ENCODE measurements around the gene DGKZ.
"Not testable (repeated sequence)": the region's sequence is repeated elsewhere in the genome, so short reads cannot be mapped to it uniquely, and the experiment has no call there.

DGKZ gene, protein sequence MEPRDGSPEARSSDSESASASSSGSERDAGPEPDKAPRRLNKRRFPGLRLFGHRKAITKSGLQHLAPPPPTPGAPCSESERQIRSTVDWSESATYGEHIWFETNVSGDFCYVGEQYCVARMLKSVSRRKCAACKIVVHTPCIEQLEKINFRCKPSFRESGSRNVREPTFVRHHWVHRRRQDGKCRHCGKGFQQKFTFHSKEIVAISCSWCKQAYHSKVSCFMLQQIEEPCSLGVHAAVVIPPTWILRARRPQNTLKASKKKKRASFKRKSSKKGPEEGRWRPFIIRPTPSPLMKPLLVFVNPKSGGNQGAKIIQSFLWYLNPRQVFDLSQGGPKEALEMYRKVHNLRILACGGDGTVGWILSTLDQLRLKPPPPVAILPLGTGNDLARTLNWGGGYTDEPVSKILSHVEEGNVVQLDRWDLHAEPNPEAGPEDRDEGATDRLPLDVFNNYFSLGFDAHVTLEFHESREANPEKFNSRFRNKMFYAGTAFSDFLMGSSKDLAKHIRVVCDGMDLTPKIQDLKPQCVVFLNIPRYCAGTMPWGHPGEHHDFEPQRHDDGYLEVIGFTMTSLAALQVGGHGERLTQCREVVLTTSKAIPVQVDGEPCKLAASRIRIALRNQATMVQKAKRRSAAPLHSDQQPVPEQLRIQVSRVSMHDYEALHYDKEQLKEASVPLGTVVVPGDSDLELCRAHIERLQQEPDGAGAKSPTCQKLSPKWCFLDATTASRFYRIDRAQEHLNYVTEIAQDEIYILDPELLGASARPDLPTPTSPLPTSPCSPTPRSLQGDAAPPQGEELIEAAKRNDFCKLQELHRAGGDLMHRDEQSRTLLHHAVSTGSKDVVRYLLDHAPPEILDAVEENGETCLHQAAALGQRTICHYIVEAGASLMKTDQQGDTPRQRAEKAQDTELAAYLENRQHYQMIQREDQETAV

GRCh38 chr11:46346886-46347636, at the start of gene DGKZ:
DGKZ (plus strand) TSS chr11:46347463; CDS start chr11:46347660, 197 bp downstream.
- peak; percentile 88 for DNase-seq

DNA sequence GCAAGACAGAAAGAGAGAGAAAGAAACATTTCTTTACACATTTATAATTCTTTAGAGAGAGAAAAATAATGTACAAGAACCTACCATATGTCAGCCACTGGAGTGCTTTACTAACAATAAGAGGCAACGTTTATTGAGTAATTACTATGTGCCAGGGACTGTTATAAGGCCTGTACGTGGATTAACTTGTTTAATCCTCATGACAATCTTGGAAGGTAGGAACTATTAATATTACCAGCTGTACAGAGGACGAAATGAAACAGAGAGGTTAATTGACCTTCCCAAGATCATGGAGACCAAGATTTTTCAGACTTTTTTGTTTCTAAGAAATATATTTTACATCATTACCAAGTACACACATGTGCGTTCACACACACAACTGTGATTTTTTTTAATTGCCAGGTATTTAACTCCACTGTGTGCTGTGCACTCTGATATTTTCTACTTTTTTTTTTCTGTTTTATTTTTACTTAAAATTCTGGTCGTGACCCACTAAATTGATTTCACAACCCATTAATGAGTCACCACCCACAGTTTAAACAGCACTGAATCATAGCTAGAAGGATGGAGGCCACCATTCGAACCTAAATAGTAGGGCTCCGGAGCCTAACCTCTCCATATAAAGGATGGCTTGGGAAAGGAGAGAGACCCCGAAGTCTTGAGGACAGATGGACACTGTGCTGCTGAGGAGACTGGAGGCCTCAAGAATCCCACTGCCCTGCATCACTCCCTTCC, 48.4 kb upstream of the DGKZ start:
- no peak for DNase-seq

- no peak for DNase-seq
Measured at GRCh38 chr11:46299451-46299961, 47.8 kb upstream of the DGKZ start.

DNA sequence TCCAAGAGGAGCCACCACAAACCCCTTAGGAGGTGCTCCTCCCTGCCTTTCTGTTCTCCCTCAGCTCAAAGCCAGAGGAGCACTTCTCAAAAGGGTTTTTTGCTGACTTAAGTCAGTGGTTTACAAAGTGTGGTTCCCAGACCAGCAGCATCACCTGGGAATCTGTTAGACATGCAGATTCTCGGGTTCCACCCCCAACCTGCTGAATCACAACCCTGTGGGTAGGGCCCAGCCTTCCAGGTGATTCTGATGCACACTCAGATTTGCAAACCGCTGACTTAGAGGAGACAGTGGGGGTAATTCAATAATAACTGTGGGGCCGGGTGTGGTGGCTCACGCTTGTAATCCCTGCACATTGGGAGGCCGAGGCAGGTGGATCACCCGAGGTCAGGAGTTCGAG, 47.0 kb upstream of the DGKZ start:
- no peak for DNase-seq

DNA sequence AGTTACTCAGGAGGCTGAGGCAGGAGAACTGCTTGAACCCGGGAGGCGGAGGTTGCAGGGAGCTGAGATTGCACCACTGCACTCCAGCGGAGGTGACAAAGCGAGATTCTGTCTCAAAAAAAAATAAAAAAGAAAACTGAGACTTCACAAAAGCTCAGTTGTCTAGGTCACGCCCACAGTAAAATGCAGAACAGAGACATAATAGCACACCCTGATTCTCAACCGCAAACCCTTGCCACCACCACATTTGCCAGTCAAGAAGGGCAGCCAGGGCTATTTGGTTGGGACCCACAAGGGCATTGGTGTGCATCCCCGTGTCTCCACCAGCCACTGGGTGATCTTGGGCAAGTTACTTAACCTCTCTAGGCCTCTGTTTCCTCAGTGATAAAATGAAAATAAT, 44.4 kb upstream of the DGKZ start:
- DNase-seq, result no peak

DNA sequence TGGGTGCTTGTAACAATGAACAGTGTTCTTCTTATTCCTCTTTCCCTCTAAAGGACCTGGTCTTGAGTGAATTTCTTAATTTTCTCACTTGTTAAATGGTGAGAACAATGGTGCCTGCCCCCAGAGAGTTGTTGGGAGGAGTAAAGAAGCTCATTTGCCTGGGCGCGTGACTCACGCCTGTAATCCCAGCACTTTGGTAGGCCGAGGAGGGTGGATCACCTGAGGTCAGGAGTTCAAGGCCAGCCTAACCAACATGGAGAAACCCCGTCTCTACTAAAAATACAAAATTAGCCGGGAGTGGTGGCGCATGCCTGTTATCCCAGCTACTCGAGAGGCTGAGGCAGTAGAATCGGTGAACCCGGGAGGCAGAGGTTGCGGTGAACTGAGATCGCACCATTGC, 43.2 kb upstream of the DGKZ start:
- not testable (repeated sequence) for DNase-seq

GRCh38 chr11:46304605-46305179, 42.6 kb upstream of the DGKZ start:
- no peak for DNase-seq

DNA sequence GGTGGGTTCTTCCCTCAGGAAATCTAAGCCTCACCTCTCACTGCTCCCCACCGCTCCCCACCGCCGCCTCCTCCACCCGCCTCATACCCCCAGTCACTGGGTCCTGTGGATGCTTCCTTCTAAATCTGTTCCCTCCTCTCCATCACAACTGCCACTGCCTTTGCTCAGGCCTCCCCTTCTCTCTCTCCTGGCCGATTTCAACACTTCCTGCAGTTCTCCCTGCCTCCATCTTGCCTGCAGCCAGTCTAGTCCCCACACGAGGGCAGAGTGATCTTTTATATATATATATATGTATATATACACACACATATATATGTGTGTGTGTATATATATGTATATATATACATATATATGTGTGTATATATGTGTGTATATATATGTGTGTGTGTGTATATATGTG, 42.0 kb upstream of the DGKZ start:
- DNase-seq, result no peak

- DNase-seq, result no peak
Measured at GRCh38 chr11:46306296-46306853, 40.9 kb upstream of the DGKZ start.

DNA sequence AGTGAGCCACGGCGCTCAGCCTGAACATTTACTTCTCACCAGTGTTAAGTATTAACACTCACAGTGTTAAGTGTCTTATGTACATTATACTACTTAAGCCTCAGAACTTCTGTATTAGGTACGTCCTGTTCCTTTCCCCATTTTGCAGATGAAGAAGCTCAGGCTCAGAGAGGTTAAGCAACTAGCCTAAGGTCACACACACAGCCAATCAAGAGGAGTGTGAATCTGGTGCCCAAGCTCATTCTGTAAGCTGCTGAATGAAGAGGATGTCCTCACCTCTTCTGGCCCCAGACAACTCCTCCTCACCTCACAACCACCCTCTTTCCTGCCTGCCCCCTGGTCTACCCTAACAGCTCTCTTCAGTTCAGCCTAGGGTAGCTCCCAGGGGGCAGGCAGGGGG, 39.9 kb upstream of the DGKZ start:
- DNase-seq, result no peak

GRCh38 chr11:46307785-46308341, 39.4 kb upstream of the DGKZ start:
- DNase-seq, result no peak

- DNase-seq, result peak; percentile 71
Measured at GRCh38 chr11:46308631-46309419, 38.4 kb upstream of the DGKZ start.

DNA sequence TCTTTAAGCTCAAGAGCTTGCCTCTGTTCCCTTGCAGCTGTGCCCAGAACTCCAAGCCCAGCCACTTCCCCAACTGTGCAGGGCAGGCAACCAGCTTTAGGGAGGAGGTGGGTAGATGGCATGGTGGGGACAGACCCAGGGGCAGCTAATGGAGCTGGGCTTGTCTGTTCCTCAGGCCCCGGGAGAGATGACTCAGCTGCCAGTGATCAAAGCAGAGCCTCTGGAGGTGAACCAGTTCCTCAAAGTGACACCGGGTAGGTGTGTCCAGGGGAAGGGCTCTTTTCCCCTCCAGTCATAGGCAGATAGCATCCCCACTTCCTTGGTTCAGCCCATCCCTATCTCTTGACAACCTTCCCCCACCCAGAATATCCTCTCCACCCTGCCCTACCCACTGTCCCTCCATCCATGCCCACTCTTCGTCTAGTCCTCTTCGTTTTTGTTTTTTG, 37.4 kb upstream of the DGKZ start:
- DNase-seq, result no peak

DNA sequence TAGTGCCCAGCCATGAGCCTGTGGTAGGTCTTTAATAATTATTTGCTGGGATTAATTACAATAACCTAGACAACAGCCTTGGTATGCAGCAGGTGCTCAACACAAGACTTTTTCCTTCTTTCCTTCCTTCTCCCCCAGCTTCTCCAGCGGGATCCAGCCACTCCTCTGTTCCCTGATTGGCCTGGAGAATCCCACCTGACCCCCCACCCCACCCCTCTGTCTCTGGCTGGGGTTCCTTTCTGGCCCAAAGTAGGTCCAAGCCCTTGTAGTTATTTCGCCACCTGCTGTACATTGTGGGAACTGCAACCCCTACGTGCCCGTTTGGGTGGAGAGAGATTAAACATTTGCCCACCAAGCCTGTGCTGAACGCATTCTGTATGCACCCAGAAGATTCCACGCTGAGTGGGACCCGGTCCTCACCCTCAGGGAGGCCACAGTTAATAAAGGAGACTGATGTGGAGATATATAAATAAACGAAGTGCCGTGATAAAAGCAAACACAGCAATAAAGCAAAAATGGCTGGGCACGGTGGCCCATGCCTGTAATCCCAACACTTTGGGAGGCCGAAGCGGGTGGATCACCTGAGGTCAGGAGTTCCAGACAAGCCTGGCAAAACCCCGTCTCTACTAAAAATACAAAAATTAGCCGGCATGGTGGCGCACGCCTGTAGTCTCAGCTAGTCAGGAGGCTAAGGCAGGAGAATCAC, 32.1 kb upstream of the DGKZ start:
- DNase-seq, result peak; percentile 72

DNA sequence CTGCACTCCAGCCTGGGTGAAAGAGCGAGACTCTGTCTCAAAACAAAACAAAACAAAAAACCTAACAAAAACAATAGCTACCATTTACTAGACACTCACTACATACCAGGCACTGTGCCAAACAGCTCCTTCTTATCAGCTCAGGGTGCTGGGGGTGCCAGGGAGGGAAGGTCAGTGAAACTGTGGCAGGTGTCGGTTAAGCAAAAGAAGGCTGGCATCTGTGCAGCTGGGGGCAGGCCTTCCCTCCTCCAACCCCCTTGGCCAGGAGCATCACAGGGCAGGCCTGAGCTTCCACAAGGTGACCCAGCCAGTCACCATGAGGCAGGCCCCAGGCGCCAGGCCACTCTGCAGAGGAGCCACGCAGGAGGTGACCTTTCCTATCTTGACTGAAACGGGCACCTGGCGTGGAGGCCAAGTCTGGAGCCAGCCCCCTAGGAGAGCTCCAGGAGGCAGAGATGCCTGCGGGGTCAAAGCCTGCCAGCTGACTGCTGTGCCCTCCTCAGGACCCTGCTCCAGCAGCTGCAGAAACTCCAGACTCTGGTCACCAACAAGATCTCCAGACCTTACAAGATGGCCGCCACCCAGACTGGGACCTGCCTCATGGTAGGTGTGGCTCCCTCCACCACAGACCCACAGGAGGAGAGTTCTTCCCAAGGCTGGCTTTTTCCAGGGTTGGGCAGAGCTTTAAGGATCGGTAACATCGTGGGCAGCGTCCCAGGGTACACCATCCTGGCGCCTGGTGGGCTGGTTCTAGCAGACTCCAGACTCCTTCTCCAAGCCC, 31.3 kb upstream of the DGKZ start:
- no peak for DNase-seq

DNA sequence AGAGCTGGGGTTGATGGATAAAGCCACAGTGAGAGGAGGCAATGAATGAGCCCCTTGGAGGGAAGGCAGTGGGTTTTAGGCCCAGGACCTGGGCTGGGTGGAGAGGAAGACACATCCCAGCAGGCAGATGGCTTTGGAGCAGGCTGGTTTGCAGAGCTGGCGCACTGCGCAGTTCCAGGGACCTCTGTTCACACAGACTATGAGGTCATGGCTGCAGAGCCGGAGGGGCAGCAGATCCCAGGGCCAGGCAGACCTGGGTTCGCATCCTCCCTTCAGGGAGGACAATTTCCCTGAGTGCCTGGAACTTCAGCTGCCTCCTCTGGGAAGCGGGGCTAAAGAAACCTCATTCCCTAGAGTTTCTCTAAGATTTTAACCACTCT, 28.2 kb upstream of the DGKZ start:
- no peak for DNase-seq

DNA sequence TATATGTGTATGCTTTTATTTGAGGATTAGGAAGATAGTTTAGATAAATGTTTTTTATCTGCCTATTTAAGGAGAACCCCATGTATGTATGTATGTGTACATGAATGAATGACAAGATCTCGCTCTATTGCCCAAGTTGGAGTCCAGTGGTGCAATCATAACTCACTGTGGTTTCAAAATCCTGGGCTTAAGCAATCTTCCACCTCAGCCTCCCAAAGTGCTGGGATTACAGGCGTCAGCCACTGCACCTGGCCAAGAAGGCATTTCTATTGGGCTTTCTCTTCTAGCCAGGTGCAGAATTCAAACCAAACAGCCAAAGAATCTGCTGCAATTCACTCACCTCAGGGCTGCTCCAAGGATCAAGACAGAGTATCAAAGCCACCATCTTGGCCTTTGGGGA, 25.5 kb upstream of the DGKZ start:
- DNase-seq, result no peak

GRCh38 chr11:46322759-46323158, 24.5 kb upstream of the DGKZ start:
- no peak for DNase-seq
